Astrocyte (in vitro differentiated cells and primary cell): ENCODE results near the gene MEGF6.

ENCODE experiments used
- EZH2 ChIP-seq: IDR thresholded peaks from 2 replicates; pipeline ENCODE4 v1.6.1; 2012; ENCODE audit warnings: mild to moderate bottlenecking, low read length, inconsistent platforms; ENCODE audit not compliant: insufficient read depth
- TF ChIP-seq, protein P1 (sequence below): IDR thresholded peaks from 2 replicates; pipeline ENCODE4 v1.5.1; 2011; ENCODE audit warnings: low read depth, mild to moderate bottlenecking, inconsistent platforms, low read length, moderate library complexity; ENCODE audit not compliant: insufficient read depth

GRCh38 chr1:3551290-3551678 is 60.0 kb downstream of the MEGF6 start:
- TF ChIP-seq, protein P1, sequence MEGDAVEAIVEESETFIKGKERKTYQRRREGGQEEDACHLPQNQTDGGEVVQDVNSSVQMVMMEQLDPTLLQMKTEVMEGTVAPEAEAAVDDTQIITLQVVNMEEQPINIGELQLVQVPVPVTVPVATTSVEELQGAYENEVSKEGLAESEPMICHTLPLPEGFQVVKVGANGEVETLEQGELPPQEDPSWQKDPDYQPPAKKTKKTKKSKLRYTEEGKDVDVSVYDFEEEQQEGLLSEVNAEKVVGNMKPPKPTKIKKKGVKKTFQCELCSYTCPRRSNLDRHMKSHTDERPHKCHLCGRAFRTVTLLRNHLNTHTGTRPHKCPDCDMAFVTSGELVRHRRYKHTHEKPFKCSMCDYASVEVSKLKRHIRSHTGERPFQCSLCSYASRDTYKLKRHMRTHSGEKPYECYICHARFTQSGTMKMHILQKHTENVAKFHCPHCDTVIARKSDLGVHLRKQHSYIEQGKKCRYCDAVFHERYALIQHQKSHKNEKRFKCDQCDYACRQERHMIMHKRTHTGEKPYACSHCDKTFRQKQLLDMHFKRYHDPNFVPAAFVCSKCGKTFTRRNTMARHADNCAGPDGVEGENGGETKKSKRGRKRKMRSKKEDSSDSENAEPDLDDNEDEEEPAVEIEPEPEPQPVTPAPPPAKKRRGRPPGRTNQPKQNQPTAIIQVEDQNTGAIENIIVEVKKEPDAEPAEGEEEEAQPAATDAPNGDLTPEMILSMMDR = no peak
- TF ChIP-seq EZH2 = no peak
